ENCODE data around the gene FUT8.

FUT8 gene

GRCh38 chr14:65387171-65387570, 25.4 kb upstream of the FUT8 start:
- TF ChIP-seq, protein P1, sequence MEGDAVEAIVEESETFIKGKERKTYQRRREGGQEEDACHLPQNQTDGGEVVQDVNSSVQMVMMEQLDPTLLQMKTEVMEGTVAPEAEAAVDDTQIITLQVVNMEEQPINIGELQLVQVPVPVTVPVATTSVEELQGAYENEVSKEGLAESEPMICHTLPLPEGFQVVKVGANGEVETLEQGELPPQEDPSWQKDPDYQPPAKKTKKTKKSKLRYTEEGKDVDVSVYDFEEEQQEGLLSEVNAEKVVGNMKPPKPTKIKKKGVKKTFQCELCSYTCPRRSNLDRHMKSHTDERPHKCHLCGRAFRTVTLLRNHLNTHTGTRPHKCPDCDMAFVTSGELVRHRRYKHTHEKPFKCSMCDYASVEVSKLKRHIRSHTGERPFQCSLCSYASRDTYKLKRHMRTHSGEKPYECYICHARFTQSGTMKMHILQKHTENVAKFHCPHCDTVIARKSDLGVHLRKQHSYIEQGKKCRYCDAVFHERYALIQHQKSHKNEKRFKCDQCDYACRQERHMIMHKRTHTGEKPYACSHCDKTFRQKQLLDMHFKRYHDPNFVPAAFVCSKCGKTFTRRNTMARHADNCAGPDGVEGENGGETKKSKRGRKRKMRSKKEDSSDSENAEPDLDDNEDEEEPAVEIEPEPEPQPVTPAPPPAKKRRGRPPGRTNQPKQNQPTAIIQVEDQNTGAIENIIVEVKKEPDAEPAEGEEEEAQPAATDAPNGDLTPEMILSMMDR (IDR thresholded peaks at IDR 0.05; ENCODE audit: poor library complexity, severe bottlenecking) = no peak
- H3K36me3 ChIP-seq (ENCODE audit: low read depth) = no peaks in the 10 kb centered on the region
- no peaks in the 10 kb centered on the region for H3K27me3 ChIP-seq (ENCODE audit: insufficient read depth, poor library complexity, severe bottlenecking)
- H3K9me3 ChIP-seq (ENCODE audit: severe bottlenecking) = no peaks in the 10 kb centered on the region
- no peak for ATAC-seq (ENCODE audit: low read depth)
- no peaks in the 10 kb centered on the region for H3K4me1 ChIP-seq (ENCODE audit: insufficient read depth, poor library complexity, severe bottlenecking)
- H3K4me3 ChIP-seq (ENCODE audit: severe bottlenecking) = no peak overlapping the region
- no peak for DNase-seq (ENCODE audit: low spot score)
- no peak overlapping the region for H3K27ac ChIP-seq (ENCODE audit: poor library complexity, severe bottlenecking)

DNA sequence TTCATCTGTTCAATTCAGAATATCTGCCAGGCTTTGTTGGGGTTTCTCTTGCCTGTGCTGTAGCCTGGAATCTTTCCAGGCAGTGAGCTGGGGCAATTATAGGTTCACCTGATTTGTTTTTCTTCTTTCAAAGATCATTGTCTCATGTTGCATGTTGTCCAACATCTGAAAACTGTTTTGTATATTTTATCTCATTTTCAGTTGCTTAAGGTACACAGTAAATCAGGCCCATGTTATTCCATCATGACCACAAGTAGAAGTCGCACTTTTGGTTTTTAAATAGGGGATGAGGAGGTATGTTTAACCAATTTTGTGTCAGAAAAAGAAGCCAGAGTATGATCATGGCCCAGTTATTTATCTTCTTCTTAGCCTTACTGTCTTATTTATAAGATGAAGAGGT, 24.9 kb upstream of the FUT8 start:
- H3K4me1 ChIP-seq (ENCODE audit: insufficient read depth, poor library complexity, severe bottlenecking) = no peaks in the 10 kb centered on the region
- TF ChIP-seq, protein P1 (IDR thresholded peaks at IDR 0.05; ENCODE audit: poor library complexity, severe bottlenecking) = no peak
- H3K9me3 ChIP-seq (ENCODE audit: severe bottlenecking) = no peaks in the 10 kb centered on the region
- no peaks in the 10 kb centered on the region for H3K27me3 ChIP-seq (ENCODE audit: insufficient read depth, poor library complexity, severe bottlenecking)
- no peak overlapping the region for H3K4me3 ChIP-seq (ENCODE audit: severe bottlenecking)
- no peak overlapping the region for H3K27ac ChIP-seq (ENCODE audit: poor library complexity, severe bottlenecking)
- no peak for ATAC-seq (ENCODE audit: low read depth)
- no peaks in the 10 kb centered on the region for H3K36me3 ChIP-seq (ENCODE audit: low read depth)
- DNase-seq (ENCODE audit: low spot score) = no peak

GRCh38 chr14:65392296-65392695, 20.2 kb upstream of the FUT8 start:
- TF ChIP-seq, protein P1 (IDR thresholded peaks at IDR 0.05; ENCODE audit: poor library complexity, severe bottlenecking) = no peak
- Histone ChIP-seq H3K27ac (ENCODE audit: poor library complexity, severe bottlenecking) (no peak overlapping the region), H3K9me3 (ENCODE audit: severe bottlenecking) (peaks cover 7% of the 10 kb centered on the region), H3K36me3 (ENCODE audit: low read depth) (no peaks in the 10 kb centered on the region), H3K4me3 (ENCODE audit: severe bottlenecking) (no peak overlapping the region), H3K27me3 (ENCODE audit: insufficient read depth, poor library complexity, severe bottlenecking) (no peaks in the 10 kb centered on the region), H3K4me1 (ENCODE audit: insufficient read depth, poor library complexity, severe bottlenecking) (no peaks in the 10 kb centered on the region)
- ATAC-seq (ENCODE audit: low read depth) = no peak
- no peak for DNase-seq (ENCODE audit: low spot score)

DNA sequence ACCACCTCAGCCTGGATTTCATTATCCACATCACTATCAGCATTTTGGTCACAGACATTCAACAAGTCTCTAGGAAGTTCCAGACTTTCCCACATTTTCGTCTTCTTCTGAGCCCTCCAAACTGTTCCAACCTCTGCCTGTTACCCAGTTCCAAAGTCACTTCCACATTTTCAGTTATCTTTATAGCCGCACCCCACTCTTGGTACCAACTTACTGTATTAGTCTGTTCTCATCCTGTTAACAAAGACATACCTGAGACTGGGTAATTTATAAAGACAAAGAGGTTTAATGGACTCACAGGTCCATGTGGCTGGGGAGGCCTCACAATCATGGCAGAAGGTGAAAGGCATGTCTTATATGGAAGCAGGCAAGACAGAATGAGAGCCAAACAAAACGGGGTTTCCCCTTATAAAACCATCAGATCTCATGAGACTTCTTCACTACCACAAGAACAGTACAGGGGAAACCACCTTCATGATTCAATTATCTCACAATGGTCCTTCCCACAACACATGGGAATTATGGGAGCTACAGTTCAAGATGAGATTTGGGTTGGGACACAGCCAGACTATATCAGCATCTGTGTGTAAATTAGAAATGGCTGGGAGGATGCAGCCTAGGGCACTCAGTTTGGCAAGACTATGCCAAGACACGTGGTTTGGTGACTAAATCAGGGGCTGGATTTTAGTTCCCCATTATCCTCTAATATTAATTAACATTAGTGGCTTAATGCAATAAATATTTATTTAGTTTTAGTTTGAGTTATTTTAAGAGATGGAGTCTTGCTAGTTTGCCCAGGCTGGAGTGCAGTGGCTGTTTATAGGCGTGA, 16.2 kb upstream of the FUT8 start:
- H3K4me1 ChIP-seq (ENCODE audit: insufficient read depth, poor library complexity, severe bottlenecking) = no peaks in the 10 kb centered on the region
- H3K27ac ChIP-seq (ENCODE audit: poor library complexity, severe bottlenecking) = no peak overlapping the region
- H3K36me3 ChIP-seq (ENCODE audit: low read depth) = no peaks in the 10 kb centered on the region
- DNase-seq (ENCODE audit: low spot score) (no peak), ATAC-seq (ENCODE audit: low read depth) (no peak)
- no peaks in the 10 kb centered on the region for H3K27me3 ChIP-seq (ENCODE audit: insufficient read depth, poor library complexity, severe bottlenecking)
- H3K9me3 ChIP-seq (ENCODE audit: severe bottlenecking) = peaks cover 7% of the 10 kb centered on the region
- TF ChIP-seq, protein P1 (IDR thresholded peaks at IDR 0.05; ENCODE audit: poor library complexity, severe bottlenecking) = no peak
- H3K4me3 ChIP-seq (ENCODE audit: severe bottlenecking) = no peak overlapping the region

GRCh38 chr14:65403231-65403630, 9.3 kb upstream of the FUT8 start:
- H3K27ac ChIP-seq (ENCODE audit: poor library complexity, severe bottlenecking) = no peak overlapping the region
- TF ChIP-seq, protein P1 (IDR thresholded peaks at IDR 0.05; ENCODE audit: poor library complexity, severe bottlenecking) = no peak
- H3K4me3 ChIP-seq (ENCODE audit: severe bottlenecking) = no peak overlapping the region
- no peaks in the 10 kb centered on the region for H3K27me3 ChIP-seq (ENCODE audit: insufficient read depth, poor library complexity, severe bottlenecking)
- DNase-seq (ENCODE audit: low spot score) = no peak
- no peaks in the 10 kb centered on the region for H3K9me3 ChIP-seq (ENCODE audit: severe bottlenecking)
- H3K36me3 ChIP-seq (ENCODE audit: low read depth) = no peaks in the 10 kb centered on the region
- H3K4me1 ChIP-seq (ENCODE audit: insufficient read depth, poor library complexity, severe bottlenecking) = no peaks in the 10 kb centered on the region
- ATAC-seq (ENCODE audit: low read depth) = peak; percentile 36; the same call in 1 of the 3 replicates

All from RWPE2 (cell line).